B cell (primary cell): ENCODE data around the gene ZNHIT1.

Experiments
- CTCF ChIP-seq: fragments of 200-600 bp; IDR thresholded peaks from one replicate; pipeline ENCODE4 v1.8.0; 2022; ENCODE audit warnings: antibody characterized with exemption, mild to moderate bottlenecking
- EZH2 ChIP-seq: IDR thresholded peaks from 2 replicates; pipeline ENCODE4 v1.6.1; 2012; ENCODE audit warnings: borderline replicate concordance, low read depth, mild to moderate bottlenecking, moderate library complexity, low read length; ENCODE audit not compliant: insufficient read depth, poor library complexity, severe bottlenecking

GRCh38 chr7:101236292-101236835 lies 18.4 kb downstream of the ZNHIT1 start:
- TF ChIP-seq EZH2, result no peak
- TF ChIP-seq CTCF, result no peak
